Measurements from ENCODE around the gene DLGAP1.

GRCh38 chr18:4125627-4126230 lies 329.4 kb downstream of the DLGAP1 start:
- TF ChIP-seq POLR2AphosphoS5 (IDR thresholded peaks at IDR 0.05; ENCODE audit: low read depth) (no peak), CTCF (IDR thresholded peaks at IDR 0.05; ENCODE audit: insufficient read depth, low read length) (no peak)

All from HL-60 (cell line).